ENCODE measurements around the gene ZNF865. TPM values are rescaled to one million over a fixed set of nuclear protein-coding genes. Genes with fewer than 3 reads are reported as not detected.

Gene ZNF865
- total RNA-seq, 1 experiment from 2014 or later, result 21.7 TPM

DNA sequence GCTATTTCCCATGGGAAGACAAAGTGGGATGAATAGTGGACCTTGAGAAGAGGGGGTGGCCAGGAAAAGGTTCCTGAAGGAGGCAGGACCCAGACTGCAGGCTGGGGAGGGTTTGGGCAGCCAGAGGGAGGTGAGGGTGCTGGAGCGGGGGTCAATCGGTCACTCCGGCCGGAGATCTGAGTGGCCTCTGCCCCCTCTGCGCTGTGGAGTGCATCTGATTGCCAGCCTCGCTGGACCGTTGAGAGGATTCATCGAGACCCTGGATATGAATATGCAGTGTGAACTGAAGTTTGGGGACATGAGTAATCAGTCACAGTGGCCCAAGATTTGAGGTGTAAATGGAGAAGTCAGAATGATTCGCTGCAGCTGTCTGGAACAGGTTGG, 29.9 kb downstream of the ZNF865 start:
- Mint-ChIP-seq H3K27me3 (ENCODE audit: low read depth) (peaks cover 6% of the 10 kb centered on the region), H3K4me3 (peak overlapping the region; percentile 100), H3K9me3 (peaks cover 4% of the 10 kb centered on the region), H3K27ac (peak overlapping the region; percentile 99), H3K36me3 (peaks cover 16% of the 10 kb centered on the region), H3K4me1 (peaks cover 33% of the 10 kb centered on the region)
- ChIA-PET CTCF (interaction anchor here (0.5 to 2.9 kb wide), 9 partner anchors 11 to 131 kb away, joined by 3 to 14 read pairs (median 6); partner anchors contain the start of genes CCDC106 and ZNF784), POLR2A (no interaction called here)
- no peak for DNase-seq (ENCODE audit: low spot score)
- TF ChIP-seq, protein P1, sequence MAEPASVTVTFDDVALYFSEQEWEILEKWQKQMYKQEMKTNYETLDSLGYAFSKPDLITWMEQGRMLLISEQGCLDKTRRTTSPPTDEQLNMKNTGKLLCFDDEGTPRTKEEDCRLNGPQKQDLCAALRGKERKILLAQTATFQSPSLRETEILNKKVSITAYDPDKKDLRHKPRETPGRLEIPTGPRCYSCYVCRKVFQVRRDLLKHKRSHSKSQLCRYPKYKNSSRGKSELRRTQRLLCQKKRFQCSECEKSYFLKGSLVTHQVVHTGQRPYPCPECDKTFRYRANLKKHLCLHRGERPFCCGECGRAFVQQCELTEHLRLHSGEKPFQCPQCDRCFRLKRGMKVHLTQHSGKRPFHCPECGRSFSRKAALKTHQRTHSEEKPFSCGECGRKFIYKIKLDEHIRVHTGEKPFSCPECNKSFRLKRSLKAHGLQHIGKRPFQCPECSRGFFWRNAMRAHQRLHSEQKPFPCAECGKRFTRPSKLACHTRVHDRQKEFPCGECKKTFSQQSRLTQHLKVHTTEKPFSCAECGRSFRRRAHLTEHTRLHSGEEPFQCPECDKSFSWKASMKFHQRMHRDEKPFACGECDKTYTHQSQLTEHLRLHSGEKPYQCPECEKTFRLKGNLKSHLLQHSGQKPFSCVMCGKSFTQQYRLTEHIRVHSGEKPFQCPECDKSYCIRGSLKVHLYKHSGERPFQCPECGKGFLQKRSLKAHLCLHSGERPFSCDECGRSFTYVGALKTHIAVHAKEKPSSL (CRISPR knock-in tag; conservative IDR thresholded peaks at IDR 0.05), result no peak
- TF ChIP-seq, protein P2, sequence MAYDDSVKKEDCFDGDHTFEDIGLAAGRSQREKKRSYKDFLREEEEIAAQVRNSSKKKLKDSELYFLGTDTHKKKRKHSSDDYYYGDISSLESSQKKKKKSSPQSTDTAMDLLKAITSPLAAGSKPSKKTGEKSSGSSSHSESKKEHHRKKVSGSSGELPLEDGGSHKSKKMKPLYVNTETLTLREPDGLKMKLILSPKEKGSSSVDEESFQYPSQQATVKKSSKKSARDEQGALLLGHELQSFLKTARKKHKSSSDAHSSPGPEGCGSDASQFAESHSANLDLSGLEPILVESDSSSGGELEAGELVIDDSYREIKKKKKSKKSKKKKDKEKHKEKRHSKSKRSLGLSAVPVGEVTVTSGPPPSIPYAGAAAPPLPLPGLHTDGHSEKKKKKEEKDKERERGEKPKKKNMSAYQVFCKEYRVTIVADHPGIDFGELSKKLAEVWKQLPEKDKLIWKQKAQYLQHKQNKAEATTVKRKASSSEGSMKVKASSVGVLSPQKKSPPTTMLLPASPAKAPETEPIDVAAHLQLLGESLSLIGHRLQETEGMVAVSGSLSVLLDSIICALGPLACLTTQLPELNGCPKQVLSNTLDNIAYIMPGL (CRISPR knock-in tag; IDR thresholded peaks at IDR 0.05), result 0 out of 2 replicates have a peak, but pooled peaks have one; percentile 3
- ATAC-seq, result no peak

DNA sequence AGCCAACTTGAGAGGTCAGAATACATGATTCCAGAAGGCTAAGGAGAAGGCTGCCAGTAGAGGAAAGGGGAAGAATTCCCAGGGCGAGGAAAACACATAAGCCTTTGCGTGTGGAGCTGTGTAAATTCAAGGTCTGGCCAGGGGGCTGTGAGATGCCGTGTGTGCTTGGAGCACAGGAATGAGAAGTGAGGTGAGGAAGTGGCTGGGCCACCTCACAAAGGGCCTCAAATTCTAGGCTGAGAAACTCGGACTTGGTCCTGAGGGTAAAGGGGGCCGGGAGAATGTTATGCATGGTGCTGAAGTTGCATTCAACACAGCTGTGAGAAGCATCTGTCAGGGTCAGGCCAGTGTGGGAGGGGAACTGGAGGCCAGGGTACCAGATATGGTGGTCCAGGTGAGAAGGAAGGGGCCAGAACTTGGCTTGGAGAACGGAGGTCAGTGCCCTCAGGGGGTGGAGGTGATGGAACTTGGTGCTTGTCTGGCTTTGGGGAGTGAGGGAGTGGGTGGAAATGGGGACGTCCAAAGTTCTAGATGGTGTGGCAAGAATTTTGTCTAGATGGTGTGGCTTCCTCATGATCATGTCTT, 30.5 kb downstream of the ZNF865 start:
- DNase-seq (ENCODE audit: low spot score) (no peak), ATAC-seq (no peak)
- Mint-ChIP-seq H3K27me3 (ENCODE audit: low read depth) (peaks cover 9% of the 10 kb centered on the region), H3K36me3 (peaks cover 16% of the 10 kb centered on the region), H3K4me3 (peak overlapping the region; percentile 100), H3K9me3 (peaks cover 4% of the 10 kb centered on the region), H3K4me1 (peaks cover 35% of the 10 kb centered on the region), H3K27ac (peak overlapping the region; percentile 99)
- ChIA-PET CTCF (interaction anchor here (0.5 to 2.9 kb wide), 5 partner anchors 11 to 1198 kb away, joined by 3 to 10 read pairs (median 3); partner anchors contain the start of gene ZNF784), POLR2A (no interaction called here)
- TF ChIP-seq FOXP1 (CRISPR knock-in tag; IDR thresholded peaks at IDR 0.05; ENCODE audit: borderline replicate concordance), result no peak
- TF ChIP-seq OVOL2 (CRISPR knock-in tag; IDR thresholded peaks at IDR 0.05; ENCODE audit: borderline replicate concordance), result no peak
- TF ChIP-seq, protein P3, sequence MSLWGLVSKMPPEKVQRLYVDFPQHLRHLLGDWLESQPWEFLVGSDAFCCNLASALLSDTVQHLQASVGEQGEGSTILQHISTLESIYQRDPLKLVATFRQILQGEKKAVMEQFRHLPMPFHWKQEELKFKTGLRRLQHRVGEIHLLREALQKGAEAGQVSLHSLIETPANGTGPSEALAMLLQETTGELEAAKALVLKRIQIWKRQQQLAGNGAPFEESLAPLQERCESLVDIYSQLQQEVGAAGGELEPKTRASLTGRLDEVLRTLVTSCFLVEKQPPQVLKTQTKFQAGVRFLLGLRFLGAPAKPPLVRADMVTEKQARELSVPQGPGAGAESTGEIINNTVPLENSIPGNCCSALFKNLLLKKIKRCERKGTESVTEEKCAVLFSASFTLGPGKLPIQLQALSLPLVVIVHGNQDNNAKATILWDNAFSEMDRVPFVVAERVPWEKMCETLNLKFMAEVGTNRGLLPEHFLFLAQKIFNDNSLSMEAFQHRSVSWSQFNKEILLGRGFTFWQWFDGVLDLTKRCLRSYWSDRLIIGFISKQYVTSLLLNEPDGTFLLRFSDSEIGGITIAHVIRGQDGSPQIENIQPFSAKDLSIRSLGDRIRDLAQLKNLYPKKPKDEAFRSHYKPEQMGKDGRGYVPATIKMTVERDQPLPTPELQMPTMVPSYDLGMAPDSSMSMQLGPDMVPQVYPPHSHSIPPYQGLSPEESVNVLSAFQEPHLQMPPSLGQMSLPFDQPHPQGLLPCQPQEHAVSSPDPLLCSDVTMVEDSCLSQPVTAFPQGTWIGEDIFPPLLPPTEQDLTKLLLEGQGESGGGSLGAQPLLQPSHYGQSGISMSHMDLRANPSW (CRISPR knock-in tag; conservative IDR thresholded peaks at IDR 0.05; ENCODE audit: low read depth), result no peak
- no peak for TF ChIP-seq NFATC4 (CRISPR knock-in tag; IDR thresholded peaks at IDR 0.05)
- TF ChIP-seq GTF2I (CRISPR knock-in tag; conservative IDR thresholded peaks at IDR 0.05), result no peak
- TF ChIP-seq, protein P4, sequence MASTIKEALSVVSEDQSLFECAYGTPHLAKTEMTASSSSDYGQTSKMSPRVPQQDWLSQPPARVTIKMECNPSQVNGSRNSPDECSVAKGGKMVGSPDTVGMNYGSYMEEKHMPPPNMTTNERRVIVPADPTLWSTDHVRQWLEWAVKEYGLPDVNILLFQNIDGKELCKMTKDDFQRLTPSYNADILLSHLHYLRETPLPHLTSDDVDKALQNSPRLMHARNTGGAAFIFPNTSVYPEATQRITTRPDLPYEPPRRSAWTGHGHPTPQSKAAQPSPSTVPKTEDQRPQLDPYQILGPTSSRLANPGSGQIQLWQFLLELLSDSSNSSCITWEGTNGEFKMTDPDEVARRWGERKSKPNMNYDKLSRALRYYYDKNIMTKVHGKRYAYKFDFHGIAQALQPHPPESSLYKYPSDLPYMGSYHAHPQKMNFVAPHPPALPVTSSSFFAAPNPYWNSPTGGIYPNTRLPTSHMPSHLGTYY (CRISPR knock-in tag; IDR thresholded peaks at IDR 0.05), result no peak
- no peak for TF ChIP-seq RELA (CRISPR knock-in tag; IDR thresholded peaks at IDR 0.05; ENCODE audit: borderline replicate concordance)
- TF ChIP-seq, protein P5, sequence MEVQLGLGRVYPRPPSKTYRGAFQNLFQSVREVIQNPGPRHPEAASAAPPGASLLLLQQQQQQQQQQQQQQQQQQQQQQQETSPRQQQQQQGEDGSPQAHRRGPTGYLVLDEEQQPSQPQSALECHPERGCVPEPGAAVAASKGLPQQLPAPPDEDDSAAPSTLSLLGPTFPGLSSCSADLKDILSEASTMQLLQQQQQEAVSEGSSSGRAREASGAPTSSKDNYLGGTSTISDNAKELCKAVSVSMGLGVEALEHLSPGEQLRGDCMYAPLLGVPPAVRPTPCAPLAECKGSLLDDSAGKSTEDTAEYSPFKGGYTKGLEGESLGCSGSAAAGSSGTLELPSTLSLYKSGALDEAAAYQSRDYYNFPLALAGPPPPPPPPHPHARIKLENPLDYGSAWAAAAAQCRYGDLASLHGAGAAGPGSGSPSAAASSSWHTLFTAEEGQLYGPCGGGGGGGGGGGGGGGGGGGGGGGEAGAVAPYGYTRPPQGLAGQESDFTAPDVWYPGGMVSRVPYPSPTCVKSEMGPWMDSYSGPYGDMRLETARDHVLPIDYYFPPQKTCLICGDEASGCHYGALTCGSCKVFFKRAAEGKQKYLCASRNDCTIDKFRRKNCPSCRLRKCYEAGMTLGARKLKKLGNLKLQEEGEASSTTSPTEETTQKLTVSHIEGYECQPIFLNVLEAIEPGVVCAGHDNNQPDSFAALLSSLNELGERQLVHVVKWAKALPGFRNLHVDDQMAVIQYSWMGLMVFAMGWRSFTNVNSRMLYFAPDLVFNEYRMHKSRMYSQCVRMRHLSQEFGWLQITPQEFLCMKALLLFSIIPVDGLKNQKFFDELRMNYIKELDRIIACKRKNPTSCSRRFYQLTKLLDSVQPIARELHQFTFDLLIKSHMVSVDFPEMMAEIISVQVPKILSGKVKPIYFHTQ (CRISPR knock-in tag; IDR thresholded peaks at IDR 0.05), result no peak
- TF ChIP-seq ZNF232 (CRISPR knock-in tag; IDR thresholded peaks at IDR 0.05), result no peak
- TF ChIP-seq, protein P6, sequence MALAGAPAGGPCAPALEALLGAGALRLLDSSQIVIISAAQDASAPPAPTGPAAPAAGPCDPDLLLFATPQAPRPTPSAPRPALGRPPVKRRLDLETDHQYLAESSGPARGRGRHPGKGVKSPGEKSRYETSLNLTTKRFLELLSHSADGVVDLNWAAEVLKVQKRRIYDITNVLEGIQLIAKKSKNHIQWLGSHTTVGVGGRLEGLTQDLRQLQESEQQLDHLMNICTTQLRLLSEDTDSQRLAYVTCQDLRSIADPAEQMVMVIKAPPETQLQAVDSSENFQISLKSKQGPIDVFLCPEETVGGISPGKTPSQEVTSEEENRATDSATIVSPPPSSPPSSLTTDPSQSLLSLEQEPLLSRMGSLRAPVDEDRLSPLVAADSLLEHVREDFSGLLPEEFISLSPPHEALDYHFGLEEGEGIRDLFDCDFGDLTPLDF (CRISPR knock-in tag; IDR thresholded peaks at IDR 0.05), result no peak
- TF ChIP-seq KAT7 (CRISPR knock-in tag; IDR thresholded peaks at IDR 0.05; ENCODE audit: borderline replicate concordance), result no peak
- TF ChIP-seq SMAD4 (CRISPR knock-in tag; IDR thresholded peaks at IDR 0.05), result no peak
- TF ChIP-seq ZNF317 (CRISPR knock-in tag; IDR thresholded peaks at IDR 0.05; ENCODE audit: borderline replicate concordance, low read depth), result no peak
- no peak for TF ChIP-seq FOXJ3 (CRISPR knock-in tag; IDR thresholded peaks at IDR 0.05; ENCODE audit: borderline replicate concordance)
- TF ChIP-seq, protein P7, sequence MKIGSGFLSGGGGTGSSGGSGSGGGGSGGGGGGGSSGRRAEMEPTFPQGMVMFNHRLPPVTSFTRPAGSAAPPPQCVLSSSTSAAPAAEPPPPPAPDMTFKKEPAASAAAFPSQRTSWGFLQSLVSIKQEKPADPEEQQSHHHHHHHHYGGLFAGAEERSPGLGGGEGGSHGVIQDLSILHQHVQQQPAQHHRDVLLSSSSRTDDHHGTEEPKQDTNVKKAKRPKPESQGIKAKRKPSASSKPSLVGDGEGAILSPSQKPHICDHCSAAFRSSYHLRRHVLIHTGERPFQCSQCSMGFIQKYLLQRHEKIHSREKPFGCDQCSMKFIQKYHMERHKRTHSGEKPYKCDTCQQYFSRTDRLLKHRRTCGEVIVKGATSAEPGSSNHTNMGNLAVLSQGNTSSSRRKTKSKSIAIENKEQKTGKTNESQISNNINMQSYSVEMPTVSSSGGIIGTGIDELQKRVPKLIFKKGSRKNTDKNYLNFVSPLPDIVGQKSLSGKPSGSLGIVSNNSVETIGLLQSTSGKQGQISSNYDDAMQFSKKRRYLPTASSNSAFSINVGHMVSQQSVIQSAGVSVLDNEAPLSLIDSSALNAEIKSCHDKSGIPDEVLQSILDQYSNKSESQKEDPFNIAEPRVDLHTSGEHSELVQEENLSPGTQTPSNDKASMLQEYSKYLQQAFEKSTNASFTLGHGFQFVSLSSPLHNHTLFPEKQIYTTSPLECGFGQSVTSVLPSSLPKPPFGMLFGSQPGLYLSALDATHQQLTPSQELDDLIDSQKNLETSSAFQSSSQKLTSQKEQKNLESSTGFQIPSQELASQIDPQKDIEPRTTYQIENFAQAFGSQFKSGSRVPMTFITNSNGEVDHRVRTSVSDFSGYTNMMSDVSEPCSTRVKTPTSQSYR (CRISPR knock-in tag; IDR thresholded peaks at IDR 0.05), result no peak
- TF ChIP-seq, protein P8, sequence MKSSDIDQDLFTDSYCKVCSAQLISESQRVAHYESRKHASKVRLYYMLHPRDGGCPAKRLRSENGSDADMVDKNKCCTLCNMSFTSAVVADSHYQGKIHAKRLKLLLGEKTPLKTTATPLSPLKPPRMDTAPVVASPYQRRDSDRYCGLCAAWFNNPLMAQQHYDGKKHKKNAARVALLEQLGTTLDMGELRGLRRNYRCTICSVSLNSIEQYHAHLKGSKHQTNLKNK (CRISPR knock-in tag; IDR thresholded peaks at IDR 0.05), result no peak
